HG02884 (cell line): ENCODE results near the gene RANBP2.

ENCODE experiments used
- ATAC-seq: cut with Tn5 transposase; IDR thresholded peaks from one replicate; pipeline ENCODE4 v1.9.1; 2021; ENCODE audit warnings: mild to moderate bottlenecking, moderate library complexity; ENCODE audit not compliant: unreplicated experiment

Gene RANBP2

DNA sequence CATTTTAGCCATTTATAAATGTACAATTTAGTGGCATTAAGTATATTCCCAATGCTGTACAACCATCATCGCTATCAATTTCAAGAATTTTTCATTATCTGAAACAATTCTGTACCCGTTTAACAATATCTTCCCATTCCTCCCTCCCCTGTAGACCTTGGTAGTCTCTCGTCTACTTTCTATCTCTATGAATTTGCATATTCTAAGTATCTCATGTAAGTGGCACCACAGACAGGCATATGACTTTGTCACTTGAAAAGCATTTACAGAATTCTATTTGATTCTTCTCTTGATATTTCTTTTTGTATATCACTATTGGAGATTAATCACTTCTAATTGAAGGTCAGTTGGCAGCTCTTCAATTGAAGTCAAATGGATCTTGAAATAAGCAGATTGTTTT is 115.3 kb downstream of the RANBP2 start:
- ATAC-seq: no peak

DNA sequence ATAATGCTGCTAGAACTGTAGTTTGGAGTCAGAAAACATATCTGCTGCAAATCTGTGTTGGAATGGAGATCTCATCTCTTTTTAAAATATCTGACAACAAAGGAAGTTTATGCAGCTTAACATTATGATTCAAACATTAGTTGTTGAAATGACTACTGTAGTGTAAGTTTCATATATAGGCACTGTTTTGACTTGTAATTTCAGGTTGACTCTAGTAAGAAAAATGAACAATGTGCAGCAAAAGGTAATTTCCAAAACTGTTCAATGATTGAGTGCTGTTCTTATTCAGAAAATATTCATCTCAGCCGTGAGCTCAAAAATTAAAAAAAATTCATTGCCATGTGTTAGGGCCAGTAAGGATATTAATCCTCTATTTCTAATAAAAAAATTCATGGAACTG is 115.8 kb downstream of the RANBP2 start:
- ATAC-seq: no peak
